ENCODE data around the gene NCSTN.

DNA sequence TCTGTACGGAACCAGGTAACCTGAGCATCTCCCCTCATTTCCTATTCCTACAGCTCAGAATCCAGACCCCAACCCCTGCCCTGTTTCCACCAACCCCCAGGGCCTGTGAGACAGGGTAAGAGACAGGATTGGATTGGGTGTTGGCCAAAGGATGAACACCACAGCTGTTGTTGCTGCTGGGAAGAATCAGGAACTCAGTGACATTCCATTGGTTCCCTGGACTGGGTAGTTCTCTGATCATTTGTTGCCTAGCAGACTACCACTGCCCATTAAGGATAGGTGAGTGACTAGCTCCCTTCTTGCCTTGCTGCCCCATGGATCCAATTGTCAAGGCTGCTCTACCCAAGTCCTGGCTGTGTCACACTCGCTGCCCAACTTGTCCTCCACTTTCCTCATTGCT lies 10.0 kb downstream of the NCSTN start:
- TF ChIP-seq, protein P1, sequence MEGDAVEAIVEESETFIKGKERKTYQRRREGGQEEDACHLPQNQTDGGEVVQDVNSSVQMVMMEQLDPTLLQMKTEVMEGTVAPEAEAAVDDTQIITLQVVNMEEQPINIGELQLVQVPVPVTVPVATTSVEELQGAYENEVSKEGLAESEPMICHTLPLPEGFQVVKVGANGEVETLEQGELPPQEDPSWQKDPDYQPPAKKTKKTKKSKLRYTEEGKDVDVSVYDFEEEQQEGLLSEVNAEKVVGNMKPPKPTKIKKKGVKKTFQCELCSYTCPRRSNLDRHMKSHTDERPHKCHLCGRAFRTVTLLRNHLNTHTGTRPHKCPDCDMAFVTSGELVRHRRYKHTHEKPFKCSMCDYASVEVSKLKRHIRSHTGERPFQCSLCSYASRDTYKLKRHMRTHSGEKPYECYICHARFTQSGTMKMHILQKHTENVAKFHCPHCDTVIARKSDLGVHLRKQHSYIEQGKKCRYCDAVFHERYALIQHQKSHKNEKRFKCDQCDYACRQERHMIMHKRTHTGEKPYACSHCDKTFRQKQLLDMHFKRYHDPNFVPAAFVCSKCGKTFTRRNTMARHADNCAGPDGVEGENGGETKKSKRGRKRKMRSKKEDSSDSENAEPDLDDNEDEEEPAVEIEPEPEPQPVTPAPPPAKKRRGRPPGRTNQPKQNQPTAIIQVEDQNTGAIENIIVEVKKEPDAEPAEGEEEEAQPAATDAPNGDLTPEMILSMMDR (IDR thresholded peaks at IDR 0.05): no peak
- TF ChIP-seq POLR2A (IDR thresholded peaks at IDR 0.05) (no peak), EP300 (IDR thresholded peaks at IDR 0.05) (no peak)

Measured in upper lobe of left lung (tissue), 4 donors.